Neutrophil (primary cell): ENCODE results near the gene ENTR1.
"Not testable (repeated sequence)": the region's sequence is repeated elsewhere in the genome, so short reads cannot be mapped to it uniquely, and the experiment has no call there.

ENCODE experiments used
- H3K27ac ChIP-seq: fragments of 200-600 bp; sonication (generic); 2 replicates; pipeline ENCODE4 v1.5.1; 2016; ENCODE audit warnings: mild to moderate bottlenecking, moderate library complexity
- H3K27me3 ChIP-seq: fragments of 200-600 bp; sonication (generic); 2 replicates; pipeline ENCODE4 v1.6.0; 2016; ENCODE audit warnings: mild to moderate bottlenecking
- H3K36me3 ChIP-seq: fragments of 200-600 bp; sonication (generic); 2 replicates; pipeline ENCODE4 v1.5.1; 2017
- H3K4me1 ChIP-seq, 2 experiments: fragments of 200-600 bp in 1 of 2; sonication (generic) in 1 of 2; 1 replicate in 1 of 2; 2 replicates in 1 of 2; pipeline versions ENCODE4 v1.5.1 to v1.6.1; 2013 to 2016; ENCODE audit warnings: low read depth in 1 of 2, low read length in 1 of 2, mild to moderate bottlenecking in 1 of 2, moderate library complexity in 1 of 2; ENCODE audit not compliant: control insufficient read depth in 1 of 2, insufficient read depth in 1 of 2
- H3K4me3 ChIP-seq, 2 experiments: fragments of 200-600 bp in 1 of 2; sonication (generic) in 1 of 2; 1 replicate in 1 of 2; 2 replicates in 1 of 2; pipeline ENCODE4 v1.5.1; 2013 to 2016; ENCODE audit warnings: low read depth in 1 of 2, low read length in 1 of 2, mild to moderate bottlenecking in 1 of 2, moderate library complexity in 1 of 2
- H3K9me3 ChIP-seq: fragments of 200-600 bp; sonication (generic); 2 replicates; pipeline ENCODE4 v1.5.1; 2016
- TF ChIP-seq, protein P1 (sequence below): fragments of 200-600 bp; sonication (generic); IDR thresholded peaks from 2 replicates; pipeline ENCODE4 v1.5.1; 2016; ENCODE audit warnings: antibody characterized with exemption

The ENTR1 gene

GRCh38 chr9:136409557-136410455 lies 608 bp downstream of the ENTR1 start:
- TF ChIP-seq, protein P1, sequence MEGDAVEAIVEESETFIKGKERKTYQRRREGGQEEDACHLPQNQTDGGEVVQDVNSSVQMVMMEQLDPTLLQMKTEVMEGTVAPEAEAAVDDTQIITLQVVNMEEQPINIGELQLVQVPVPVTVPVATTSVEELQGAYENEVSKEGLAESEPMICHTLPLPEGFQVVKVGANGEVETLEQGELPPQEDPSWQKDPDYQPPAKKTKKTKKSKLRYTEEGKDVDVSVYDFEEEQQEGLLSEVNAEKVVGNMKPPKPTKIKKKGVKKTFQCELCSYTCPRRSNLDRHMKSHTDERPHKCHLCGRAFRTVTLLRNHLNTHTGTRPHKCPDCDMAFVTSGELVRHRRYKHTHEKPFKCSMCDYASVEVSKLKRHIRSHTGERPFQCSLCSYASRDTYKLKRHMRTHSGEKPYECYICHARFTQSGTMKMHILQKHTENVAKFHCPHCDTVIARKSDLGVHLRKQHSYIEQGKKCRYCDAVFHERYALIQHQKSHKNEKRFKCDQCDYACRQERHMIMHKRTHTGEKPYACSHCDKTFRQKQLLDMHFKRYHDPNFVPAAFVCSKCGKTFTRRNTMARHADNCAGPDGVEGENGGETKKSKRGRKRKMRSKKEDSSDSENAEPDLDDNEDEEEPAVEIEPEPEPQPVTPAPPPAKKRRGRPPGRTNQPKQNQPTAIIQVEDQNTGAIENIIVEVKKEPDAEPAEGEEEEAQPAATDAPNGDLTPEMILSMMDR, result no peak
- no peaks in the 10 kb centered on the region for H3K9me3 ChIP-seq
- H3K27me3 ChIP-seq, result peaks cover 13% of the 10 kb centered on the region
- peak overlapping the region; percentile 82 for H3K27ac ChIP-seq
- peaks cover 35% of the 10 kb centered on the region for H3K36me3 ChIP-seq
- H3K4me1 ChIP-seq, result peaks cover 15 to 21% of the 10 kb centered on the region in 2 experiments
- H3K4me3 ChIP-seq, result peak overlapping the region; percentile 89 to 91

GRCh38 chr9:136407911-136408310 lies 2.5 kb downstream of the ENTR1 start:
- Histone ChIP-seq H3K9me3 (no peaks in the 10 kb centered on the region), H3K27ac (no peak overlapping the region), H3K4me1 (peaks cover 15 to 21% of the 10 kb centered on the region in 2 experiments), H3K4me3 (no peak overlapping the region), H3K36me3 (peaks cover 28% of the 10 kb centered on the region), H3K27me3 (peaks cover 13% of the 10 kb centered on the region)
- TF ChIP-seq, protein P1, result no peak

DNA sequence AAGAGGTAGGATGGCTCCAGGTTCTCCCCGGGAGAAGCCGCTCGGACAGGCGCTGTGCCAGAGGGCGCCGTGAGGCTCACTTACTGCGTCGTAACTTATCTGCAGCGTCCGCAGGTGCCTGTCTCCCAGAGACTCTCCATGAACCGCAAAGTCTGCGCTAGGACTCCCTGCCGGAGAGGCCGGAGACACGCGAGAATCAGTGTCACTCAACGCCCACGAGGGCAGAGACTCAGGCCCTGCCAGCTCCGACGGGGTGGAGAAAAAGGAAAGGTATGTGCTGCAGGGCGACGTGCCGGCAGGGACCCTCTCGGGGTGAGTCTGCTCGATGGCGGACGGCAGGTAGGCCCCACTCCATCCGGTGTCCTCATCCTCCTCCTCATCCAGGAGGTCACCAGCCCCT lies 3.4 kb downstream of the ENTR1 start:
- Histone ChIP-seq H3K27me3 (peaks cover 13% of the 10 kb centered on the region), H3K4me1 (peaks cover 15 to 21% of the 10 kb centered on the region in 2 experiments), H3K36me3 (peaks cover 24% of the 10 kb centered on the region)
- H3K9me3 ChIP-seq, H3K27ac ChIP-seq, H3K4me3 ChIP-seq: not testable (repeated sequence)

GRCh38 chr9:136405904-136406303 lies 4.5 kb downstream of the ENTR1 start:
- H3K27ac ChIP-seq, H3K4me3 ChIP-seq, H3K9me3 ChIP-seq: not testable (repeated sequence)
- H3K27me3 ChIP-seq, result peaks cover 13% of the 10 kb centered on the region
- peaks cover 10 to 12% of the 10 kb centered on the region in 2 experiments for H3K4me1 ChIP-seq
- peaks cover 24% of the 10 kb centered on the region for H3K36me3 ChIP-seq

DNA sequence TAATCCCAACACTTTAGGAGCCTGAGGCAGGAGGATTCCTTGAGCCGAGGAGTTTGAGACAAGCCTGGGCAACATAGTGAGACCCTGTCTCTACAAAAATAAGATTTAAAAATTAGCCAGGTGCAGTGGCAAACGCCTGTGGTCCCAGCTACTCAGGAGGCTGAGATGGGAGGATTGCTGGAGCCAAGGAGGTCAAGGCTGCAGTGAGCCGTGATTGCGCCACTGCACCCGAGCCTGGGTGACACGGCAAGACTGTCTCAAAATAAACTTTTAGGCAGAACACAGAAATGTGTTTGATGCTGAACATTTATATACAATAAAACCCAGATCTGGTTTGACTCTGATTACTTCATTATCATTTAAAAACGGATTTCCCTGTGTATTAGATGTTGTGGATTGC lies 4.9 kb downstream of the ENTR1 start:
- Histone ChIP-seq H3K27me3 (peaks cover 13% of the 10 kb centered on the region), H3K9me3 (no peaks in the 10 kb centered on the region), H3K27ac (no peak overlapping the region), H3K36me3 (peaks cover 24% of the 10 kb centered on the region), H3K4me1 (peaks cover 11% of the 10 kb centered on the region in 2 experiments), H3K4me3 (no peak overlapping the region)
- TF ChIP-seq, protein P1, result no peak

- H3K4me1 ChIP-seq, result peaks cover 11 to 13% of the 10 kb centered on the region in 2 experiments
- H3K36me3 ChIP-seq, result peaks cover 24% of the 10 kb centered on the region
- no peaks in the 10 kb centered on the region for H3K9me3 ChIP-seq
- no peak overlapping the region for H3K4me3 ChIP-seq
- H3K27me3 ChIP-seq, result peaks cover 10% of the 10 kb centered on the region
- H3K27ac ChIP-seq, result no peak overlapping the region
- TF ChIP-seq, protein P1, result no peak
Measured at GRCh38 chr9:136404801-136405136, 5.6 kb downstream of the ENTR1 start.
